ENCODE measurements around the gene HECA.

GRCh38 chr6:139174961-139175360 lies 40.1 kb downstream of the HECA start:
- TF ChIP-seq POLR2A (IDR thresholded peaks at IDR 0.05) (no peak), CTCF (IDR thresholded peaks at IDR 0.05) (no peak)
